GM19025 (cell line): ENCODE data around the gene DLG5.

Experiments used
- ATAC-seq: cut with Tn5 transposase; IDR thresholded peaks from one replicate; pipeline ENCODE4 v1.9.1; 2021; ENCODE audit warnings: mild to moderate bottlenecking, low read depth, moderate library complexity; ENCODE audit not compliant: unreplicated experiment

The DLG5 gene

DNA sequence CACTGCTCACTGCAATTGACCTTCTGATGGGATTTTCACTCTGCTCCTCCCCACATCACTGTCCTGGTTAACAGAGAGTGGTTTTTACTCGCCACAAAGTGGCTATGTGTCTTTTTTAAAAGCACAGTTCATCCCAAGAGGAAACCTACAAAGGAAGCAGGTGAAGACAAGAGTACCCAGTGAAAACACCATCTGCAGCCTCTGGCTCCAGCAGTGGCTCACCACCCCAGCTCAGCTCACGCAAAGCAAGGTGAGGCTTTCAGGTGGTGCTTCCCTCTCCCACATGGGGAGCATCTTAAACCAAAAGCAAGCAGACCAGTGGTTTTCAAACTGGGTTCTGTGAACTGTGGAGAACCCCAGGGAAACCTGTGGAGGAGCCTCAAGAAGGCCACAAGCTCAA lies 14.0 kb downstream of the DLG5 start:
- no peak for ATAC-seq

DNA sequence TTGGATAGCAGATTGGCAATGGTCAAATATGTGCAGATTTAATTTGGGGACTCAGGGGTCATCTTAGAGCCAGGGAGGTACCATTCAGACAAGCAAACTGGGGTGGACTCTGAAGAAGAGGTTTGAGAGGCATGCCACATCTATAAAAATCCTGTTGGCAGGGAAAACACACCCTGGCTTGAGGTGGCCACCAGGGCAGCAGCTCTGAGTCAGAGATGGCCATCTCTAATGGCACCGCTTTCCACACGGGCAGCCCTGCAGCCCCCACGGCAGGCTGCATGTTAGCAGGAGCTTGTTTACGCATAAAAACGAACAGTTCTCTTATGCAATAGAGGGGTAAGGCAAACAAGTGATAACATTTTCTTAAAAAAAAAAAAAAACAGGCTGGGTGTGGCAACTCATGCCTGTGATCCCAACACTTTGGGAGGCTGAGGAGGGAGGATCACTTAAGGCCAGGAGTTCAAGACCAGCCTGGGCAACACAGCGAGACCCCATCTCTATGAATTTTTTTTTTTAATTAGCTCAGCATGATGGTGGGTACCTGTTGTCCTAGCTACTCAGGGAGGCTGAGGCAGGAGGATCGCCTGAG lies 14.9 kb downstream of the DLG5 start:
- no peak for ATAC-seq

GRCh38 chr10:77910524-77911145 lies 15.9 kb downstream of the DLG5 start:
- ATAC-seq, result no peak

DNA sequence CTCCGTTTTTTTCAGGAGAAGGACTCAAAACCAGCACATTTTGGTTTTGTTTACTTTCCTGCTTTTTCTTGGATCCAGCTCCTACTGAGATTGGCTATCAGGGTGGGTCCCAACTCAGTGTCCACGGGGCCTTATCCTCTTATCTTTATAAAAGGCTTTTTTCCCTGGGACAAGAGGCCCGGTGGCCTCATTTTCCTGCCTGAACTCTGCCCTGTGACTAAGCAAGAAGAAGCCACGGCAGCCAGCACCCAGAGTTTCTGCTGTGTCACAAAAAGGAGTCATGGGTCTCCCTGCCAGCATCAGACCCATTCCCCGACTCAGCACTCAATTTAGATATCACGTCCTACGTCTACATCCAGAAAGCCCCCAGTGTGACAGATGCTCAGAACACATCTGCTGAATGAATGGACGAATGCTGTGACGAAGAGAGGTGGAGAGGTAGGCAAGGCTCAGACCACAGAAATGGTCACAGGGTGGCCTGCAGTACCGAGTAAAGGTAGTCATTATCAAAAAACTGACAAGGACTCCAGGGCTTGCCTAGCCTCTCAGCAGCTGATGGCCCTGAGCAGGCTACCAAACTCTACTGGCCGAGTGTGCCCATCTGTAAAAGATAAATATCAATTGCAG lies 16.7 kb downstream of the DLG5 start:
- no peak for ATAC-seq

GRCh38 chr10:77909021-77909748 lies 17.4 kb downstream of the DLG5 start:
- no peak for ATAC-seq

DNA sequence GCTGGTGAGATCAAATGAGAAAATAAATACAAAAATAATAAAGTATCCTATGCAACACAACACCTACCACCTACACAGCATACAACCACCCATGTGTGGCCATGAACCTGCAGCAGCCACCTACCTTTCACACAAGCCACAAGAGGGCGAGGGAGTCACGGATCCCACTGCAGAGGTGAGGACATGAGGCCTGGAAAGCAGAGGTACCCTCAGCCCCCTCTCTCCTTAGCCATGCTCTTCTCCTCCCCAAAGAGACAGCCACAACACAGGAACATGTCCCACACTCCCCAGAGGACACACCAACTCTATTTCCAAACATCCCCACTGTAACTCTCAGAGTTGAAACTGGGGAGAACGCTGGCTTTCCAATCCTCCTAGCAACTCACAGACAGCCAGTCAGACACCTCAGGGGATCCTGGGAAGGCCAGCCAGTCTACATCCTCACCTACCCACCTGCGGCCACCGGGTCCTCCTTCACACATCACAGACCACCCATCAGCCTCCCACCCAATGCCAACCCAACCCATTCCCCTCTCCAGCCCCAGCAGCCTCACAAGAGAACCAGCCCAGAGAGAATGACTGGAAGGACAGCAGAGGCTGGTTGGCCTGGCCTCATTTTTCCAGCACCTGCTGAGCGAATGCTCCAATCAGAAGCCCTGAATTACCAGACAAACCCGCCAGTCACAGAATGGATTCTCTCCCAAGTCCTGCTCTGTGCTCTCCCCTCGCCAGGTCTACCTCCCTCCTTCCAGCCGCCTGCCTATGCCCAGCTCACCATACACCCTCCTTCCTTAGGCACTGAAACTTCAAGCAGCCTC lies 18.4 kb downstream of the DLG5 start:
- no peak for ATAC-seq

- no peak for ATAC-seq
Measured at GRCh38 chr10:77907462-77907861, 19.1 kb downstream of the DLG5 start.

- no peak for ATAC-seq
Measured at GRCh38 chr10:77906951-77907421, 19.6 kb downstream of the DLG5 start.

- no peak for ATAC-seq
Measured at GRCh38 chr10:77905781-77906180, 20.8 kb downstream of the DLG5 start.

- no peak for ATAC-seq
Measured at GRCh38 chr10:77905086-77905748, 21.3 kb downstream of the DLG5 start.

DNA sequence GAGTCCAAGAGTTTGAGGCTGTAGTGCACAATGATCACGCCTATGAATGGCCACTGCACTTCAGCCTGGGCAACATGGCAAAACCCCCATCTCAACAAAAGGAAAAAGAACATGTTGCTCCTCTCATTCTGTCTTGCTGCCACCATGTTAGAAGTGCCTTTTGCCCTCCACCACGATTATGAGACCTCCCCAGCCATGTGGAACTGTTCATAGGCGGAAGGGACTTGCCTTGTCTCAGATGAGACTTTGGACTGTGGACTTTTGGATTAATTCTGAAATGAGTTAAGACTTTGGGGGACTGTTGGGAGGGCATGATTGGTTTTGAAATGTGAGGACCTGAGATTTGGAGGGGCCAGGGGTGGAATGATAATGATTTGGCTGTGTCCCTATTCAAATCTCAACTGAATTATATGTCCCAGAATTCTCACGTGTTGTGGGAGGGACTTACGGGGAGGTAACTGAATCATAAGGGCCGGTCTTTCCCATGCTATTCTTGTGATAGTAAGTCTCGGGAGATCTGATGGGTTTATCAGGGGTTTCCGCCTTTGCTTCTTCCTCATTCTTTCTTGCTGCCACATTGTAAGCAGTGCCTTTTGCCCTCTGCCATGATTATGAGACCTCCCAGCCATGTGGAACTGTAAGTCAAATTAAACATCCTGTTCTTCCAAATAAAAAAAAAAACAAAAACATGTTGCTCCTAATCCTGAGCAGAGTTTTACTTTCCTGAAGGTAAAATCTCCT lies 22.3 kb downstream of the DLG5 start:
- ATAC-seq, result no peak

DNA sequence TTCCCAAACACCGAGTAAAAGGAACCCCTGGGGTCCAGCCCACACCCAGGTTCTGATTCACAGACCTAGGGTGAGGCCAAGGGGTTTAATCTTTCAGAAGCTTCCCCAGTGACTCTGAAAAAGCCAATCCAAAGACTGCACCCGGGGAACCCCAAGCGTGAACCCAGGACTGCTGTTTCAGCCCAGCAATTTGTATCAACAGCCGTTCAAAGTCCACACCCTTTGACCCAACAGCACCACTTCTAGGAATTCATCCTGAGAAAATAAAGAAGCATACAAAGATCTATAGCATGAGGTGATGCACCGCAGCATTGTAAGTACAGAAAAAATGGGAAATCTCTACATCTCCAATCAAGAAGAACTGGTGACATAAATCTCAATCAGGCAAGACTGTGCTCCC lies 24.4 kb downstream of the DLG5 start:
- ATAC-seq, result no peak

GRCh38 chr10:77901743-77902142 lies 24.8 kb downstream of the DLG5 start:
- ATAC-seq, result no peak

DNA sequence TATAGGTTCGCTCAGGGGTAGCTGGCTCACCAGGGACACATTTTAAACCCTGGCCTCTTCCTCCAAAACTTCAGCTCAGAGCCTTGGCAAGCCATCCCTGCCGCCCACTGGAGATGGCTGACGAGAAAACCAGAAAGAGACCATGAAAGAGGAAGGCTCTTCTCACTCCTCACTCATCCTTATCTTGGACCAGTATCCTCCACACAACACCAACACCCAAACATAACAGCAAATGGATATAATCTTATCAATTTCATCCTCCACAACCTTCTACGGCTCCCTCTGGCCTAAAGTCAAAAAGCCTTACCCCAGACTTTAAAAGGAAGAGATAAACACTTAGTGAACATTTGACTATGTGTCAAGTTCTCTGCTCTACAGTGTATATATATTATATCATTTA lies 26.9 kb downstream of the DLG5 start:
- no peak for ATAC-seq

DNA sequence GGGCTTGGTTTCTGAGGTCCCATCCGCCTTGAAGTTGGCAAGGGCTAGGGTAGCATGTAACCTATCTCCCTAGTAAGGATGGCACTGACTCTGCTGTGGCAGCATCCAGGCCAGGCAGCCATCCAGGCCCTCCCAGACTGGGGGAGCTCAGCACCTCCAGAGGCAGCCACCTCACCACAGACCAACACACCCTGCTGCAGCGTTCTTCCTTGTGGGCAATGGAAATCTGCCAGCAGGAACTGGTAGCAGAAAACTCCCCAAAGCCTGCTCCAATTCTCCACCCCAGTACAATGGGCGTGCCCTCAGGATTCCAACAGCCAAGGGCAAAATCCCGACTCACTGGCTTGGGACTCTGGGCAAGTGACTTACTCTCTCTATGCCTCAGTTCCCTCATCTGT lies 27.5 kb downstream of the DLG5 start:
- ATAC-seq, result no peak

- ATAC-seq, result no peak
Measured at GRCh38 chr10:77898323-77899079, 28.1 kb downstream of the DLG5 start.

- no peak for ATAC-seq
Measured at GRCh38 chr10:77896058-77896457, 30.5 kb downstream of the DLG5 start.

- ATAC-seq, result no peak
Measured at GRCh38 chr10:77894058-77894457, 32.5 kb downstream of the DLG5 start.

- ATAC-seq, result no peak
Measured at GRCh38 chr10:77893386-77893785, 33.2 kb downstream of the DLG5 start.
